ENCODE results near the gene ATP6V1G1. TPM values are rescaled to one million over a fixed set of nuclear protein-coding genes. Genes with fewer than 3 reads are reported as not detected.

Gene ATP6V1G1, protein sequence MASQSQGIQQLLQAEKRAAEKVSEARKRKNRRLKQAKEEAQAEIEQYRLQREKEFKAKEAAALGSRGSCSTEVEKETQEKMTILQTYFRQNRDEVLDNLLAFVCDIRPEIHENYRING
- total RNA-seq = 100 to 1,000 TPM; 105 to 191 (median 176) TPM

DNA sequence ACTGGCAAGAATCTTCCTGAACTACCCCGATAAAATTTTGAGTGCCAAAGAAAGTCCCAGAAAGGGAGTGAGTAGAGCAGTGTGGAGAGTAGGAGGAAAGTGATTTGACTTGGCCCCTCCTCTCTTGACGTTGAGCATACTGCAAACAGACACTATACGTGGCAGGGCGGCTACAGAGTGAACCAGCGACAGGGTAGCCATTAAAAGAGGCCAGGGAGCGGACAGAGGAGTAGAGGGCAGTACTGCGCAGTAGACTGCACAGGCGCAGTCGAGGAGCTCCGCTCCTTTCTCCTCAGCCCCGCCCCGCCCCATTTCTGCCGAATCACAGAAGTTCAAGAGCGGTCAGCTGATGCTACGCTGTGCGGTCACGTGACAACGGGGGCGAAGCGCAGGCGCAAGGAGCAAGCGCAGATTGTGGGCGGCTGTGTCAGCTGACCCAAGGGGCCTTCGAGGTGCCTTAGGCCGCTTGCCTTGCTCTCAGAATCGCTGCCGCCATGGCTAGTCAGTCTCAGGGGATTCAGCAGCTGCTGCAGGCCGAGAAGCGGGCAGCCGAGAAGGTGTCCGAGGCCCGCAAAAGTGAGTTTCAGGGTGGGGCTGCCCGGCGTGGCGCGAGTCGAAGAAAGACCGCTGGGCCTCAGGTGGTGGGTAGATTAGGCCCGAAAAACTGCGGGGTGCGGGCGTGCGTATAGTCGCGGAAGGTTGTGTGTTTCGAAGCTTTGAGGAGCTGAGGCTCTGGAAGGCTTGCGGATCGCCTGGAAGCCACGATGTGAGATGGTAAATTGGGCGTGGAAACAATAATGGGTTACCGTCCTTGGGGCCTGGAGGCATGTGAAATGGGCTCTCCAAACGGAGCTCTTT lies at the start of gene ATP6V1G1:
TSS of gene ATP6V1G1 (plus strand) at position 425 of the 858 bp plus-strand sequence. CDS start at position 495, 70 bp downstream.
- in situ Hi-C loops (cut with MboI; ENCODE audit: low sequenced_read_pairs in 4 of 4) (no loop called here), intact Hi-C loops (cut with DNase I; ENCODE audit: low total_unique reads) (loop anchor here (10.0 kb wide), 1 partner anchor 1103 kb away; no protein-coding TSS in a partner anchor)
- Histone ChIP-seq H3K4me1 (peaks cover 39 to 41% of the 10 kb centered on the region in 2 donors), H3K27me3 (no peaks in the 10 kb centered on the region), H3K9me3 (no peaks in the 10 kb centered on the region), H3K4me3 (peak within 1 kb of the TSS; percentile 73 to 87 (median 80)), H3K27ac (peak within 1 kb of the TSS; percentile 88 to 92 (median 90)), H3K36me3 (no peaks in the 10 kb centered on the region)
- DNase-seq = peak; percentile 99
- peak; percentile 91 to 93 for ATAC-seq
- TF ChIP-seq, protein P1, sequence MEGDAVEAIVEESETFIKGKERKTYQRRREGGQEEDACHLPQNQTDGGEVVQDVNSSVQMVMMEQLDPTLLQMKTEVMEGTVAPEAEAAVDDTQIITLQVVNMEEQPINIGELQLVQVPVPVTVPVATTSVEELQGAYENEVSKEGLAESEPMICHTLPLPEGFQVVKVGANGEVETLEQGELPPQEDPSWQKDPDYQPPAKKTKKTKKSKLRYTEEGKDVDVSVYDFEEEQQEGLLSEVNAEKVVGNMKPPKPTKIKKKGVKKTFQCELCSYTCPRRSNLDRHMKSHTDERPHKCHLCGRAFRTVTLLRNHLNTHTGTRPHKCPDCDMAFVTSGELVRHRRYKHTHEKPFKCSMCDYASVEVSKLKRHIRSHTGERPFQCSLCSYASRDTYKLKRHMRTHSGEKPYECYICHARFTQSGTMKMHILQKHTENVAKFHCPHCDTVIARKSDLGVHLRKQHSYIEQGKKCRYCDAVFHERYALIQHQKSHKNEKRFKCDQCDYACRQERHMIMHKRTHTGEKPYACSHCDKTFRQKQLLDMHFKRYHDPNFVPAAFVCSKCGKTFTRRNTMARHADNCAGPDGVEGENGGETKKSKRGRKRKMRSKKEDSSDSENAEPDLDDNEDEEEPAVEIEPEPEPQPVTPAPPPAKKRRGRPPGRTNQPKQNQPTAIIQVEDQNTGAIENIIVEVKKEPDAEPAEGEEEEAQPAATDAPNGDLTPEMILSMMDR (IDR thresholded peaks at IDR 0.05 in 4 of 5, conservative IDR thresholded peaks at IDR 0.05 in 1 of 5) = peak in 2 of 5 experiments; percentile 35 to 40
- TF ChIP-seq POLR2A (IDR thresholded peaks at IDR 0.05) = peak; percentile 89 to 91

DNA sequence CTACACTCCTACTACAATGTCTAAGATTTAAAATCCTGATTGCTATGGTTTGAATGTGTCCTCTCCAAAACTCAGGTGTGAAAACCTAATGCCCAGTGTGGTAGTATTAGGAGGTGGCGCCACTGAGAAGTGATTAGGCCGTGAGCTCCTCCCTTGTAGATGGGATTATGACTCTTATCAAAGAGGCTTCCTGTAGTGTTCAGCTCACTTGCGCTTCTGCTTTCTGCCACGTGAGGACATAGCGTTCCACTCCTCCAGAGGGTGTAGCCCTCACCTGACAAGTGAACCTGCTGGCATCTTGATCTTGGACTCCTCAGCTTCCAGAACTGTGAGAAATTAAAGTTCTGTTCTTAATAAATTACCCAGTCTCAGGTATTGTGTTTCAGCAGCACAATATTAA lies 49.3 kb upstream of the ATP6V1G1 start:
- no peak for DNase-seq
- no peak for TF ChIP-seq POLR2A (IDR thresholded peaks at IDR 0.05)
- TF ChIP-seq, protein P1 (IDR thresholded peaks at IDR 0.05 in 4 of 5, conservative IDR thresholded peaks at IDR 0.05 in 1 of 5) = no peak
- no peak for ATAC-seq
- Histone ChIP-seq H3K27ac (no peak overlapping the region), H3K36me3 (no peaks in the 10 kb centered on the region), H3K4me1 (no peaks in the 10 kb centered on the region), H3K4me3 (no peak overlapping the region), H3K27me3 (peaks cover 0 to 4% (median 0%) of the 10 kb centered on the region in 3 donors), H3K9me3 (no peaks in the 10 kb centered on the region)
- intact Hi-C loops (cut with DNase I; ENCODE audit: low total_unique reads) = no loop called here
- in situ Hi-C loops (cut with MboI; ENCODE audit: low sequenced_read_pairs in 4 of 4) = no loop called here

DNA sequence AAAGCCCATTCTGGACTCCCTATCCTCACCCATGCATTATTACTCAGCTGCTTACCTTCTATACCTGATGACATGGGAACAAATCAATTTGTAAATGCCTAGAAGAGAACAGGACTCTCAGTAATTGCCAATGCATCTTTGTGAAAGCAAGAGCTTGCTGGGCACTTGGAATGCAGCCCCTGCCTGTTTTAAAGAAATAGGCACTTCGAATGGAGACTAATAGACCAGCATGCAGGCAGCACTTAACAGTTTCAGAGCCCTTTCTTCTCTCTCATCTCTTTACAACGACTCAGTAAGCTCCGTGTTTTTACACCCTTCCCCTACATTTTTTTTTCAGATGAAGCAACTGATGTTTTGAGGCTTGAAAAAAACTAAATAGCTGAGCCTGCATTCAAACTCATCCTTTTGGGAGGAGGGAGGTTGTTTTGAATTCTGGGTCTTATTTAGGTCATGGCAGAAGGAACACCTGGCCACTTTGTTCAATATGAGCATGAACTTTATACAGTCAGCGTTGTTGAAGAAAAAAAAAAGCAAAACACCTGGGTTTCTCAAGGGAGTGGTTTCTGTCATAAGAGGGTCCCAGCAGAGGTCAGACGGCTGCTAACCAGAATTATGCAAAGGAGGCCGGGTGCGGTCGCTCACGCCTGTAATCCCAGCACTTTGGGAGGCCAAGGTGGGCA lies 47.7 kb upstream of the ATP6V1G1 start:
- no peaks in the 10 kb centered on the region for H3K27me3 ChIP-seq
- in situ Hi-C loops (cut with MboI; ENCODE audit: low sequenced_read_pairs in 4 of 4) = no loop called here

DNA sequence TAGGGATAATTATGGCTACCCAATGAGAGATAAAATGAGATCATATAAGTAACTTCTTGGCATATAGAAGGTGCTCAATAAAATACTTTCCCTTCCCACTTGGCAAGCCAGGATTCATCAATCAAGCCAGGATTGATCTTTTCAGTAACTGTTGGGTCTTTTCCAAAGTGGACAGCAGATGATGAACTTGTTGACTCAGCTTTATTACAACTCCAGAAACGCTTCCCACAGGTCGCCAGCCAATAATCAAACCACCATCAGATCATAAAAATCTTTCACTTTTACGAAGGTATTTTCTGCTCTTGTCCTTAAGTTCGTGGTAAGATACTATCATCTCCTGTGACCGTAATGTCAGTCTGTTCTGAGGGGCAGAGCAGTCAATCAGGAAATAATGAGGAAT lies 42.5 kb upstream of the ATP6V1G1 start:
- Histone ChIP-seq H3K27ac (no peak overlapping the region), H3K27me3 (no peaks in the 10 kb centered on the region), H3K9me3 (no peaks in the 10 kb centered on the region), H3K36me3 (no peaks in the 10 kb centered on the region), H3K4me3 (no peak overlapping the region), H3K4me1 (no peaks in the 10 kb centered on the region)
- in situ Hi-C loops (cut with MboI; ENCODE audit: low sequenced_read_pairs in 4 of 4) (no loop called here), intact Hi-C loops (cut with DNase I; ENCODE audit: low total_unique reads) (no loop called here)
- no peak for ATAC-seq
- DNase-seq = no peak
- TF ChIP-seq, protein P1 (IDR thresholded peaks at IDR 0.05 in 4 of 5, conservative IDR thresholded peaks at IDR 0.05 in 1 of 5) = no peak
- TF ChIP-seq POLR2A (IDR thresholded peaks at IDR 0.05) = no peak

More for the DNA sequence above, 47.7 kb upstream of the ATP6V1G1 start:
- H3K4me1 ChIP-seq = no peaks in the 10 kb centered on the region
- H3K36me3 ChIP-seq = no peaks in the 10 kb centered on the region
- DNase-seq (no peak), ATAC-seq (no peak)
- H3K9me3 ChIP-seq = no peaks in the 10 kb centered on the region
- TF ChIP-seq, protein P1 (IDR thresholded peaks at IDR 0.05 in 4 of 5, conservative IDR thresholded peaks at IDR 0.05 in 1 of 5) = no peak
- no peak for TF ChIP-seq POLR2A (IDR thresholded peaks at IDR 0.05)
- intact Hi-C loops (cut with DNase I; ENCODE audit: low total_unique reads) = no loop called here
- H3K27ac ChIP-seq = no peak overlapping the region
- no peak overlapping the region for H3K4me3 ChIP-seq
